A673 (cell line): ENCODE data around the gene ATP9A.

Experiments used
- EZH2 ChIP-seq: fragments of 200-600 bp; sonication (generic); IDR thresholded peaks from 2 replicates; pipeline ENCODE4 v1.6.1; 2017; ENCODE audit warnings: borderline replicate concordance, low read depth, mild to moderate bottlenecking, mixed read lengths, antibody characterized with exemption, low read length; ENCODE audit not compliant: poor library complexity, severe bottlenecking
- TF ChIP-seq, protein P1 (sequence below): fragments of 300-800, 200-600 bp; sonication (generic); conservative IDR thresholded peaks from 2 replicates; pipeline ENCODE4 v1.5.1; 2017; ENCODE audit warnings: low read depth, mild to moderate bottlenecking, antibody characterized with exemption, low read length, moderate library complexity, mixed read lengths

DNA sequence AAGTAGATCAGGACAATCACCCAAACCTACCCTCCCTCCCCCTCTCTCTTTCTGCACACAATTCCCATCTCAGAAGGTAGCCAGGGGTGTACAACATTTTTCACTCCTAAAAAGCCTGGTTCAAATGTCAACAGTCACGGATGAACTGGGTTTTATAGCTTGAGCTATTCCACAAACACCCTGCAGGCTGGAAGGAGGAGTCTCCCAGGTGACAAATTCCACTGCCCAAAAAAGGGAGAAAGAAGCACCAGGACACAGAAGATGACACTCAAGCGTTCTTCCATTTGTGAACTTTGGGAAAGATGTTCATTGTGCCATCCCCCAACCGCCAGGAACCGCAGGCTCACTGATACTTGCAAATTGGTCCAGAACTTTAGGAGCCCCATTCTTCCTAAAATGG lies 114.1 kb downstream of the ATP9A start:
- TF ChIP-seq, protein P1, sequence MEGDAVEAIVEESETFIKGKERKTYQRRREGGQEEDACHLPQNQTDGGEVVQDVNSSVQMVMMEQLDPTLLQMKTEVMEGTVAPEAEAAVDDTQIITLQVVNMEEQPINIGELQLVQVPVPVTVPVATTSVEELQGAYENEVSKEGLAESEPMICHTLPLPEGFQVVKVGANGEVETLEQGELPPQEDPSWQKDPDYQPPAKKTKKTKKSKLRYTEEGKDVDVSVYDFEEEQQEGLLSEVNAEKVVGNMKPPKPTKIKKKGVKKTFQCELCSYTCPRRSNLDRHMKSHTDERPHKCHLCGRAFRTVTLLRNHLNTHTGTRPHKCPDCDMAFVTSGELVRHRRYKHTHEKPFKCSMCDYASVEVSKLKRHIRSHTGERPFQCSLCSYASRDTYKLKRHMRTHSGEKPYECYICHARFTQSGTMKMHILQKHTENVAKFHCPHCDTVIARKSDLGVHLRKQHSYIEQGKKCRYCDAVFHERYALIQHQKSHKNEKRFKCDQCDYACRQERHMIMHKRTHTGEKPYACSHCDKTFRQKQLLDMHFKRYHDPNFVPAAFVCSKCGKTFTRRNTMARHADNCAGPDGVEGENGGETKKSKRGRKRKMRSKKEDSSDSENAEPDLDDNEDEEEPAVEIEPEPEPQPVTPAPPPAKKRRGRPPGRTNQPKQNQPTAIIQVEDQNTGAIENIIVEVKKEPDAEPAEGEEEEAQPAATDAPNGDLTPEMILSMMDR: no peak
- no peak for TF ChIP-seq EZH2
